ENCODE results near the gene TPM1.

The TPM1 gene

GRCh38 chr15:63015618-63016017, 26.9 kb upstream of the TPM1 start:
- in situ Hi-C loops (cut with MboI; ENCODE audit: low sequenced_read_pairs) = no loop called here

GRCh38 chr15:63016234-63016633, 26.3 kb upstream of the TPM1 start:
- in situ Hi-C loops (cut with MboI; ENCODE audit: low sequenced_read_pairs) = no loop called here

DNA sequence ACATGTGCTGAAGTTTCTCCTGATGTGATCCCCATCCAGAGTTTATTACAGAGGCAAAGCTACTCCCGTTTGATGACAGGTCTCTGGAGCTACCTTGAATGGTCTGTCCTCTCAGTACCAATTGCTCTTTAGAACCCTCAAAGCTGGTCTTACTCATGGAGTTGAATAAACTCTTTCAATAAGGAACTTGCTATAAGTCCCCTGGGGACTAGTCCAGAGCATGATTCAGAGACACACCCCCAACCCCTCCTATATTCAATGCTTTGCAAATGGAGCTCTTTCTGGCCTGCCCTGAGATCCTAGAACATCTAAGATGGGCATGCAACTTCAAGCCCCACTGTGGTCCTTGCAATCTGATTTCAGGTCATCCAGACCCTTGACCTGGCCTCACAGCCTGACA, 23.9 kb upstream of the TPM1 start:
- in situ Hi-C loops (cut with MboI; ENCODE audit: low sequenced_read_pairs) = no loop called here

GRCh38 chr15:63019511-63020109, 22.9 kb upstream of the TPM1 start:
- in situ Hi-C loops (cut with MboI; ENCODE audit: low sequenced_read_pairs) = no loop called here

DNA sequence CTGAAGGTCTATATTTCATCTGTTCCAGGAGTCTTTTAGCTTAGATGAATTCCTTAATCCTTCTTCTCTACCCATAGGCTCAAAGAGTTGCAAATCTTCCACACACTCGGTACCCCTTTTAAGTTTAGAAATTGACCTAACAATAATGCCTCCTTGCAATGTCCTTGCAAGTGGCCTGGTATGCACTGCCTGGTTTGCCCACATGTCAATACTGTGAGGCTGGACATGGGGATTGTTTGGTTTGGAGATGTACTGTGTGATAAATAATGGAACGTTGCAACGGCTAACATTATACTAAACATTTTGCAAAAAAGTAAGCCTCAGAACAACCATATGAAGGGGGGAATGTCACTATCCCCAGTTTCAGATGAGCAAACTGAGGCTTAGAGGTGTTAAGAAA, 22.4 kb upstream of the TPM1 start:
- in situ Hi-C loops (cut with MboI; ENCODE audit: low sequenced_read_pairs) = no loop called here

DNA sequence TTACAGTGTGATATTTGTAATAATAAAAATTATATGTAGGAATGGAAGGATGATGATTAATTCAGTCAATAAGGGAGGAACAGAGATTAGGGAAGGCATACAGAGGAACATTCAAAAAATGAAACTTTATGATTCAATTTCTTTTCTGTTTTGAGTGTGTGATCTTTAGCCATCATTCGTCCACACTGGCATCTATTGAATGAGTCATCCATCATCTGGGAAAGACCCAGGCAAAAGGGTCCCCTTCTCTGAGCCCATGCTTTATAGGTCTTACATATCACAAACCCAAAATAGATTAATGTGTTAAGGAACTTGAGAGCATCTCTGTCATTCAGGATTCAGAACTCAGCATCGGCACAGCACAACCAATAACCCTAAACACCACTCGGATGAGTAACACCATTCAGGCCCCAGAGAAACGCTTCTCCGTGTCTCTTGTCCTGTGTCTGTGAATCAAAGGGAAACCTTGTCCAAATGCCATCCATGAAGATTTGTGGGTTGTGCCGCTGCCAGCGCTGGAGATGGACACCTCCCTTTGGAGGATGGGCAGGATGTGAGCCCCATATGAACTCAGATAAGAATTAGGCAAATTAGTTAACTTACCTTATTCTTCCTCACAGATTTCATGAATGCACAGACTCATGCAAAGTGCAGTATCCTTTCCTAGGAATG, 21.7 kb upstream of the TPM1 start:
- in situ Hi-C loops (cut with MboI; ENCODE audit: low sequenced_read_pairs) = no loop called here

- in situ Hi-C loops (cut with MboI; ENCODE audit: low sequenced_read_pairs) = no loop called here
These were observed 20.4 kb upstream of the TPM1 start for GRCh38 chr15:63022181-63022580.

DNA sequence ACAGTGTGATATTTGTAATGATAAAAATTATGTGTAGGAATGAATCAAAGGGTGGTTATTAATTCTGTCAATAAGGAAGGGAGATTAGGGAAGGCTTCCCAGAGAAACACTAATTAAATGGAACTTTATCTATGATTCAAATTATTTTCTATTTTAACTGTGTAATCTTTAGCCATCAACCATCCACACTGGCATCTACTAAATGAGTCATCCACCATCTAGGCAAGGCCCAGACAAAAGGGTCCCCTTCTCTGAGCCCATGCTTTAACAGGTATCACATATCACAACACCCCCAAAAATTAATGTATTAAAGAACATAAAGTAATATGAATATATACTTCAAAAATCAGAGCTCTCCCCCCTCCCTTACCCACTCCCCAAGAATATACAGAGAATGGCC, 19.9 kb upstream of the TPM1 start:
- in situ Hi-C loops (cut with MboI; ENCODE audit: low sequenced_read_pairs) = no loop called here

DNA sequence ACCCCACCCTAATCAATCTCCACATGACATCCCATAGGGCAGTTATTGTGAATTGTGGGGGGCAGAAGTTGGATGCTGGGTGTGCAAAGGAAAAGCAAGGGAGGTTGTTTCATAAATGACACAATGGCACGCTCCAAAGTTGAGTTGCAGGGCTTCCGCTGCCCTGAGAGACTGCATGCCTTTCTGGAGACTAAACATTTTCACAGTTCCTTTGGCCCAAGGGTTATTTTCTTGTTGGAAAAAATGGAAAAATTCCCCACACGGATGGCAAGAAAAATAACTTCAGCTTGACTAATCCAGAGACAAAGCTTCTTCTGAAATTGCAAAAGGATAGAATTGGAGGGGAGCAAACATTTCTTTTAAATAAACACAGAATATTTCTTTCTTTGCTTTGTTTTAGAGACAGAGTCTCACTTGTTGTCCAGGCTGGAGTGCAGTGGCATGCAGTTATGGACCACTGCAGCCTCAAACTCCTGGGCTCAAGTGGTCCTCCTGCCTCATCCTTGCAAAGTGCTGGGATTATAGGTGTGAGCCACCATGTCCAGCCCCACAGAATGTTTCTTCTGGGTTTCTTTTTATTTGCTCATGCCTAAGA, 19.1 kb upstream of the TPM1 start:
- in situ Hi-C loops (cut with MboI; ENCODE audit: low sequenced_read_pairs) = no loop called here

GRCh38 chr15:63025460-63025859, 17.1 kb upstream of the TPM1 start:
- in situ Hi-C loops (cut with MboI; ENCODE audit: low sequenced_read_pairs) = no loop called here

GRCh38 chr15:63027646-63028045, 14.9 kb upstream of the TPM1 start:
- in situ Hi-C loops (cut with MboI; ENCODE audit: low sequenced_read_pairs) = no loop called here

- in situ Hi-C loops (cut with MboI; ENCODE audit: low sequenced_read_pairs) = no loop called here
These were observed 14.0 kb upstream of the TPM1 start for GRCh38 chr15:63028442-63029110.

GRCh38 chr15:63029676-63030075, 12.9 kb upstream of the TPM1 start:
- in situ Hi-C loops (cut with MboI; ENCODE audit: low sequenced_read_pairs) = no loop called here

GRCh38 chr15:63030101-63030551, 12.4 kb upstream of the TPM1 start:
- in situ Hi-C loops (cut with MboI; ENCODE audit: low sequenced_read_pairs) = no loop called here

DNA sequence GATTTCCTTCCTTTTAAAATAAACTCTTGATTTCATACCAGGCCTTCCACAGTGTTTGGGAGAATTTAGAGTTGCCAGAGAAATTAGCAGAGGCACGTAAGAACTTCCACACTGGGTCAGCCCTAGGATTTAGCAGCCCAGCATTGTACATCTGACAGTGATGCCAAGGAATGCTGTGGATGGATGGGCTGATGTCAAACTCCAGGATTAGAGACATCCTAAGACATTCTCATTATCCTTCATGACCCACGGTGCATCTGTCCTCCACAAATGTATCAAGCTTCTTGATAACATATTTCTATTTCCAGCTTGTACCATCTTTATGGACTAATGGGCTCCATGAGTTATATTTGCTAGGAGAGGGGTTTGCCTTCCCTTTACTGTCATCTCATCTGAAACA, 8.0 kb upstream of the TPM1 start:
- in situ Hi-C loops (cut with MboI; ENCODE audit: low sequenced_read_pairs) = no loop called here

- in situ Hi-C loops (cut with MboI; ENCODE audit: low sequenced_read_pairs) = no loop called here
These were observed 7.3 kb upstream of the TPM1 start for GRCh38 chr15:63035253-63035652.

GRCh38 chr15:63035977-63036376, 6.6 kb upstream of the TPM1 start:
- in situ Hi-C loops (cut with MboI; ENCODE audit: low sequenced_read_pairs) = no loop called here

DNA sequence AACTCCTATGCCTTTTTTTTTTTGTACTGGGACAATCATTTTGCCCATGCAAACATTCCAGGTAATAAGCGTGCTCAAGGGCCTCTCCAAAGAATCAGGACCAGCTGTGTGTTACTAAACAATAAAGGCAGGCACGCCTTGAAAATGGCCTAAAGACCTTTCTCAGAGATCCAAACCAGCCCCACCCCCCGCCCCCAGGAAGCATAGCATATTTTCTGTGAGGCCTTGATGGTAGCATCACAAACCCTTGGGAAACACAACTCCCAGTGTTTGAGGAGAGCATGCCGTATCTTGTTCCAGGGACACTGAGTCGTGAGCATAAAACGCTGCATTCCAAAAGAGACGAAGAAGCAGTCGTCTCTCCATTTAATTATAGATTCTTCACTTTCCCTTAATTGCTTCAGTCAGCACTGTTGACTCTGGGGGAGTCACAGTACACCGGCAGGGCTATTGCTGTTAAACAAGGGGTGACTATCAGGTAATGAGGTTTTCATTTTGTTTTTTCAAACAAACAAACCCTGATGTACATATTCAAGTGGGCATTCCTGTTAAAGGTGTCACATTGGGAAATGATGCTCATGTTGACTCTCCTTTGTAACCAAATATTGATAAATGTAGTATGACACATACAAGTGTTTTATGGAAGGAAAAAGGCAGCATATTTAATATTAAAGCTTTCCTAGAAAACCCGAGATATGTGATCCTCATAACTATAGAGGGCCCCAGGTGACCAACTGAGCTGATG, 4.4 kb upstream of the TPM1 start:
- in situ Hi-C loops (cut with MboI; ENCODE audit: low sequenced_read_pairs) = no loop called here

GRCh38 chr15:63038926-63039673, 3.4 kb upstream of the TPM1 start:
- in situ Hi-C loops (cut with MboI; ENCODE audit: low sequenced_read_pairs) = no loop called here

GRCh38 chr15:63039811-63040210, 2.7 kb upstream of the TPM1 start:
- in situ Hi-C loops (cut with MboI; ENCODE audit: low sequenced_read_pairs) = no loop called here

- in situ Hi-C loops (cut with MboI; ENCODE audit: low sequenced_read_pairs) = no loop called here
These were observed 2.0 kb upstream of the TPM1 start for GRCh38 chr15:63040509-63040908.
